ENCODE measurements around the gene ITGA11.
A peak's percentile ranks its signal among the peaks of the same experiment; 100 is the strongest.

Gene ITGA11

GRCh38 chr15:68372291-68372811, 59.6 kb downstream of the ITGA11 start:
- DNase-seq: no peak

GRCh38 chr15:68371851-68372250, 60.1 kb downstream of the ITGA11 start:
- DNase-seq: no peak

- no peak for DNase-seq
Observed at GRCh38 chr15:68371160-68371559, 60.8 kb downstream of the ITGA11 start.

- no peak for DNase-seq
Observed at GRCh38 chr15:68370768-68371151, 61.2 kb downstream of the ITGA11 start.

GRCh38 chr15:68369931-68370767, 61.8 kb downstream of the ITGA11 start:
- no peak for DNase-seq

- DNase-seq: no peak
Observed at GRCh38 chr15:68368731-68369435, 63.1 kb downstream of the ITGA11 start.

- no peak for DNase-seq
Observed at GRCh38 chr15:68367992-68368391, 64.0 kb downstream of the ITGA11 start.

GRCh38 chr15:68367226-68367625, 64.7 kb downstream of the ITGA11 start:
- no peak for DNase-seq

GRCh38 chr15:68366314-68366713, 65.6 kb downstream of the ITGA11 start:
- no peak for DNase-seq

- DNase-seq: no peak
Observed at GRCh38 chr15:68365770-68366169, 66.2 kb downstream of the ITGA11 start.

GRCh38 chr15:68365140-68365745, 66.7 kb downstream of the ITGA11 start:
- no peak for DNase-seq

- DNase-seq: no peak
Observed at GRCh38 chr15:68364660-68365035, 67.3 kb downstream of the ITGA11 start.

- no peak for DNase-seq
Observed at GRCh38 chr15:68364028-68364659, 67.8 kb downstream of the ITGA11 start.

- no peak for DNase-seq
Observed at GRCh38 chr15:68363353-68363752, 68.6 kb downstream of the ITGA11 start.

- DNase-seq: no peak
Observed at GRCh38 chr15:68362537-68363126, 69.3 kb downstream of the ITGA11 start.

GRCh38 chr15:68360721-68361120, 71.2 kb downstream of the ITGA11 start:
- no peak for DNase-seq

GRCh38 chr15:68356778-68357177, 75.2 kb downstream of the ITGA11 start:
- no peak for DNase-seq

GRCh38 chr15:68354923-68355322, 77.0 kb downstream of the ITGA11 start:
- DNase-seq: peak; percentile 32

- no peak for DNase-seq
Observed at GRCh38 chr15:68354268-68354667, 77.7 kb downstream of the ITGA11 start.

GRCh38 chr15:68353421-68354135, 78.4 kb downstream of the ITGA11 start:
- no peak for DNase-seq

- peak; percentile 76 for DNase-seq
Observed at GRCh38 chr15:68352401-68353062, 79.4 kb downstream of the ITGA11 start.

GRCh38 chr15:68349151-68349550, 82.8 kb downstream of the ITGA11 start:
- no peak for DNase-seq

Data from activated CD4-positive, alpha-beta T cell treated with anti-CD3 and anti-CD28 coated beads, Interleukin-2, amount 50 U/mL, for 16 hours (primary cell).